DMS 273 treated with DMSO at 0.1 percent for 48 hours (cell line): Measurements from ENCODE around the gene KCNG1.
"Not testable (repeated sequence)": the region's sequence is repeated elsewhere in the genome, so short reads cannot be mapped to it uniquely, and the experiment has no call there.

ENCODE experiments used
- DNase-seq: peaks from one replicate; lab custom pipeline; 2025; lab: John Stamatoyannopoulos, UW

The KCNG1 gene, protein sequence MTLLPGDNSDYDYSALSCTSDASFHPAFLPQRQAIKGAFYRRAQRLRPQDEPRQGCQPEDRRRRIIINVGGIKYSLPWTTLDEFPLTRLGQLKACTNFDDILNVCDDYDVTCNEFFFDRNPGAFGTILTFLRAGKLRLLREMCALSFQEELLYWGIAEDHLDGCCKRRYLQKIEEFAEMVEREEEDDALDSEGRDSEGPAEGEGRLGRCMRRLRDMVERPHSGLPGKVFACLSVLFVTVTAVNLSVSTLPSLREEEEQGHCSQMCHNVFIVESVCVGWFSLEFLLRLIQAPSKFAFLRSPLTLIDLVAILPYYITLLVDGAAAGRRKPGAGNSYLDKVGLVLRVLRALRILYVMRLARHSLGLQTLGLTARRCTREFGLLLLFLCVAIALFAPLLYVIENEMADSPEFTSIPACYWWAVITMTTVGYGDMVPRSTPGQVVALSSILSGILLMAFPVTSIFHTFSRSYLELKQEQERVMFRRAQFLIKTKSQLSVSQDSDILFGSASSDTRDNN

DNA sequence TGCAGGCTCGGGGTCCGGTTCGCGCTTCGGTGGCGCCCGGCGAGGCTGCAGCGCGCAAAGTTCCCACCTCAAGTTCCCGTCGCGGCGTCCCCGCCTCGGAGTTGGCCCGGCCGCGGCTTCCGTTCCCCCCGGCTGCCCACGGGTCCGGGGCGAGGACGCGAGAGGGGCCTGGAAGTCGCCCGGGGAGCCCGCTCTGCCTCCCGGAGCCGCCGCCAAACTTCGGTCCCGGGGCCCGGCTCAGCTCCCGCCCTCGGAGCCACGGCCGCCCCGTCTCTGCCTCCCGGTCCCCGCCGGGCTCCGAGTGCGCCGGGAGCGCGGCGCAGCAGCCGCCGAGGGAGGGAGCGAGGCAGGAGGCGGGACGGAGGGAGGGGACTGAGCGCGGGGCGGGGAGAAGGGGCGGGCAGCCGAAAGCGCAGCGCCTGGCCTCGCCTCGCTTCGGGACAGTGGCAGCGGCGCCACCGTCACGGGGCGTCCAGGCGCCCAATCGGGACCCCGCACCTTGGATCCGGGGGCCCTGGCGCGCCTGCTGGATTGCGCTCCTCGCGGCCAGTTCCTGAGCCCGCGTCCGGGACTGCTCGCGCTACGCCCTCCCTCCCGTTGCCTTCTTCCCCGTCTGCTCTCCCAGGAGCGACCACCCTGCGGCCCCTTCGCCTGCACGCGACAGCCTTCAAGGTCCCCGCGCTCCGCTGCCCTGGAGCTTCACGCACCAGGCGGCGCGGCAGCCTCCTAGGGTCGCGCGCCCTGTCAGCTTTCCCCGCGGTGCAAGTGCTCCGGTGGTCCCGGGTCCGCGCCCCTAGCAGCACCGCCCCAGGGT lies at the start of gene KCNG1:
Gene KCNG1, minus strand, starts transcription at position 305 of the 814 bp plus-strand sequence. CDS start 12,769 bp downstream, outside the sequence.
- DNase-seq, result peak; percentile 38

DNA sequence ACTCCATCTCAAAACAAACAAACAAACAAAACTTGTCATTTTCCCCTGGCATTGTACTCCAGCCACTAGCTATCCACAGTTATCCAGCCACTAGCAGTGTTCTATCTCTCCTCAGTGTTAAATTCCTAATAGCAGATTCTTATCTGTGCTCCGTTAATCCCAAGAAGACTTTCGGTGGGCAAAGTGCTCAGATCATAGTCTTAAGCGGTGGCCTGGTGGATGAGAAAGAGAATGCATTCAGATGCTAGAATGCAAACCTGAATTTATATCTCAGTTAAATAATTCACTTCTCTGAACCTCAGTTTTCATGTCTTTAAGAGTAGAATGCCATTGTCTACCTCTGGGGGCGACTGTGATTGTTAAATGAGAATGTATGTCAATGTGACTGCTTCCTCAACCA lies 47.7 kb upstream of the KCNG1 start:
- no peak for DNase-seq

DNA sequence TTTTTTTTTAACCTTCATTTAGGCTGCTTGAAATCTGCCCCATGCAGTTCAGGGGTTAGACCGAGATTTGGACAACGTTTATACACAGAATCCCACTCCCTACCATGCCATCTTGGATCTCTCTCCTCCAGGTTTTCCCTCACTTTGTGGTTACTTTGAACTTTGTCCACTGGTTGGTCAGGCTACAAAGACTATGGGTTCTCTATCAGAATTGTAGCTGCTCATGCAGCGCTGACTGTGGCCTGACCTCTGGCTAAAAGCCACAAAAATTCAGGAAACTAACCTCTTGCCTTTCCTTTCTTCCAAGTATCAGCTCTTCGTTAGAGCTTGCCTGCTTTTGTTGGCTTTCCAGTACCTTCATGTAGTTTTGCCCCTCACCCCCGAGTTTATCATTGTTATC lies 44.9 kb upstream of the KCNG1 start:
- DNase-seq, result no peak

DNA sequence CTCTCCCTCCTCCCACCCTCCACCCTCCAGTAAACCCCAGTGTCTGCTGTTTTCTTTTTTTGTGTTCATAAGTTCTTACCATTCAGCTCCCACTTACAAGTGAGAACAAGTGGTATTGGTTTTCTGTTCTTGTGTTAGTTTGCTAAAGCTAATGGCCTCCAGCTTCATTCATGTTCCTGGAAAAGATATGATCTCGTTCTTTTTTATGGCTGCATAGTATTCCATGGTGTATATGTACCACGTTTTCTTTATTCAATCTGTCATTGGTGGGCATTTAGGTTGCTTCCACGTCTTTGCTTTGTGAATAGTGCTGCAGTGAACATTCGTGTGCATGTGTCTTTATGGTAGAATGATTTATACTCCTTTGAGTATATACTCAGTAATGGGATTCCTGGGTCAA lies 42.7 kb upstream of the KCNG1 start:
- DNase-seq, result no peak

DNA sequence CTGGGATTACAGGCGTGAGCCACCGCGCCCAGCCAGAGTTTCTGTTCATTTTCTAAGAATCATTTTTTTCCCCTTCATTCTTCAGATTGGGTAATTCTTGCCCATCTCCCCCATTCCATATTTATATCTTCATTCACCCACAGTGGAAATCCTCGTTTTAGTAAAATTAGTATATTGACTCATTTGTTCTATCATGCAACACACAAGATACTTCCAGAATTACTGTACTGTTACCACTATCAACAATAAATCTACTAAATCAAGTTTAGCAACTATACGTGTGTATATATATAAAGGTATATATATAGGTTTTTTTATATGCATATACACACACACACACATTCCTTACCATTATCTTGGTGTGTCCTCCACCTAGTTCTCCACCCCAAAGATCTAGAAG lies 41.2 kb upstream of the KCNG1 start:
- no peak for DNase-seq

DNA sequence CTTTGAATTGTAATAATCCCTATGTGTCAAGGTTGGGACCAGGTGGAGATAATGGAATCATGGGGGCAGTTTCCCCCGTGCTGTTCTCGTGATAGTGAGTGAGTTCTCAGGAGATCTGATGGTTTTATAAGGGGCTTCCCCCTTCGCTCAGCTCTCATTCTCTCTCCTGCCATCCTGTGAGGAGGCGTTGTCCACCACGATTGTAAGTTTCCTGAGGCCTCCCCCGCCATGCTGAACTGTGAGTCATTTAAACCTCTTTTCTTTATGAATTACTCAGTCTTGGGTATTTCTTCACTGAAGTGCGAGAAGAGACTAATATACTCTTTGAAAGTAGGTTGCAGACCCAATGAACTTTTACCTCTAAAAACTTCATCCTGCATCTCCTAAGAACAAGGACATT lies 39.2 kb upstream of the KCNG1 start:
- no peak for DNase-seq

DNA sequence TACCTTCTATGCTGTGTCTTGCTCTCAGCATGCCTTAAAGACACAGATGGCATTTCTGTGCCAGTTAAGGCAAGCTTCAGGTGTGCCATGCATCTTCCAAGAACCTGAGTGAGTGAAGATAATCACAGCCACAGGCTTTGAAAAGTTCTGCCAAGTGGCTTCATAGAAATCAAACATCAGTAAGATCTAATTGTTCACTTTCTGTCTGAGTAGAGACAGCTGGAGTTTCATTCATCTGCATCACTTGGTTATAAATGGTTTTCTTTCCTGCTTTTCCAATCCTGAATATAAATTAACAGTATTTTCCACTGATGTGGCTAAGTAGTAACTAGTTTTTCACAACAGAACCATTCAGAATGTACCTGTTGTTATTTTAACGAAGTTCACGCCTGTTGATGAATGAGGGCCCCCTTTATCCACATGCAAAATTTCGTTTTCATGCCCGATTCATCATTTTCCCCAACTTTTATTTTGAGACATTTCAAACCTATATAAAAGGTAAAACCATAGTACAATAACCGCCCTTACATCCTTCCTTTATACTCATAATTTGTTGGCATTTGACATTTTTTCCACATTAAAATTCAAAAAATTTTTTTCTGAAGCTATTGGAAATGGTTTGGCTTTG lies 38.6 kb upstream of the KCNG1 start:
- DNase-seq, result no peak

DNA sequence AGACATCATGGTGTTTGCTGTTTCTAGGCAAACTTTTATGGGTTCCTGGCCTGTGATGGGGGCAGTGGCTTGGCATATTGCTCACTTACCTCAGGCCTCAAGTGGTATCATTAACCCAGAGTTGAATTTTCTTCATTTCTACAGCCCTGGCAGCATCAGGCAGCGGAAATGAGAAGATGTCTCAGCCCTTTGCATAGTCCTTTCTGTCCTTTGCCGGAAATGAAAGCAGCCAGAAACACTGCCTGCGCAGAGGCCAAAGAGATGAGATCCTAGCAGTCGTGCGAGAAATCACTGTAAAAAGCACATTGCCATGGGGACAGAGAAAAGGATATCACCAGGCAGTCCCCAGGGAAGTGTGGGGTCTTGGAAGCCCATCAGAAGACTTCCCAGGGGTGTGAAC lies 37.4 kb upstream of the KCNG1 start:
- no peak for DNase-seq

DNA sequence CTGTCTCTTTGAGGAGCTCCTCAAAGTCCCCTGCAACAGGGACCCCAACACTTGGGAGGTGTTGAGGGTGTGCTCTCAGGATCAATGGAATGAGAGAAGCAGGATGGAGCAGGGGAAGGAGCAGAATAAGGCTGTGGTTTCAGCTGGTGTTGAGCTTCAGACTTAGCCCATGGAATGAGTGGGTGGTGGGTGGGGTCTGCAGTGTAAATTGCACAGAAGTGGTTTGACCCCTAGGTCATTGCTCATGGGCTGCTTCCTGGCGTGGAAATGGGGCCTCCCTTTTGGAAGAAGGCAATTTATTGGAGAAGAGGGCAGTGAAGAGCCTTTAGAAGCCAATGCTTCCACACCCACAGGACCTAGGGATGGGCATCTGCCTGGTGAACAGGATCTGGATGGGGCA lies 37.0 kb upstream of the KCNG1 start:
- no peak for DNase-seq

DNA sequence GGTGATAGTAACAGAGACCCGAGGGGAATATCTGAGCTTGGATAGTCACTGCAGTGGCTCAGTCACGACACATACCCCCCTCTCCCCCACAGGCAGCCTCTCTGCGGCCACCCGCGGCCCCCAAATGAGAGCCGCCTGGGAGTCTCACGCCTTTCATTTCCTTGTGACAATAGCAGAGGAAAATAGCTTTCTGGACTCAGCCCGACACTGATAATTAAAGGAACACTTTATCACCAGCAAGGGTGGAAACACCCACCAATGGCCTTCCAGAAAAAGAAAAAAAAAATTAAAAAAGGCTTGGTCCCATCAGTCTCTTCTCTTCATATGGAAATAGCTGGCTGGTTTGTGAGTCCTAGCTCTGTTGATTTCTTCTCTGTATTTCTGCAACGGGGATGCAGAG lies 35.1 kb upstream of the KCNG1 start:
- DNase-seq, result no peak

DNA sequence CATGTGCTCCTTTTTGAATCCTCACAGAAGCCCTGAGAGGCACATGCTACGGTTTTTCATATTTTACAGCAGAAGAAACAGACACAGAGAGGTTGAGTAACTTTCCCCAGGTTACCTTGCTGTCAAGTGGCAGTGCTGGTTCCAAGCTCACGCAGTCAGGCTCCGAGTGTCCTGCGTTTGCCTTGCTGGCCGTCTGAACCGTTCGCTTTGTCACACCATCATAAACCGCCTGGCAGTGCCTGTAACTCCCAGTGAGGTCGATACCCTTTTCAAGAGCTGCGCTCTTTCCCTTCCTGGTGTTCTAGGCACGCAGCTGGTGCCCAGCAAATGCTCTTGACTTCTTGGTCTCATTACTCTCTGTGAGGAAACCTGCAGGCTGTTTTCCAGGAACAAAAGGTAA lies 31.3 kb upstream of the KCNG1 start:
- no peak for DNase-seq

DNA sequence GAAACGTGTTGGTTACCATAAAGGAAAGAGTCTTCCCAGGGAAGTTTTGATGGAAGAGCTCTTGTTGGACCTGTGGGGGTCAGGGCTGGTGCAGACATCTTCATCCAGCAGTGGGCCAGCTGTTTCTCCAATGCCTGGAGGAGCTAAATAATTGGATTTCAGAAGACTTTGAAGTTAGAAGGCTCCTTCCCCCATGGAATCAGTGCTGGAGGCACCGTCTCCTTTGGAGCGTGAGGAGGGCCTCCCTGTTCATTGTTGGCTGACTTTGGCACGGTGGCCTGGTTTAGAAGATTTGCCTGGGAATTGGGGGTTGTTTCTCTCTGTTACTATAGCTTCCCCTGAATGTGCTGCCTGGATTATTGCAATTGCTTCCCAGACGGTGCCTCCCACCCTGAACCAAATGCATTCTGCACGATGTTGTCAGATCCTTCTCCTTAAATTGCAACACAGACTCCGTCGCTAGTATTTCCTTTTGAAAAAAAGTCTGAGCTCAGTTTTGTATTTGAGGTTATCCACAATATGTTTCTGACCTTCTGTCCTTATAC lies 27.7 kb upstream of the KCNG1 start:
- DNase-seq, result no peak

DNA sequence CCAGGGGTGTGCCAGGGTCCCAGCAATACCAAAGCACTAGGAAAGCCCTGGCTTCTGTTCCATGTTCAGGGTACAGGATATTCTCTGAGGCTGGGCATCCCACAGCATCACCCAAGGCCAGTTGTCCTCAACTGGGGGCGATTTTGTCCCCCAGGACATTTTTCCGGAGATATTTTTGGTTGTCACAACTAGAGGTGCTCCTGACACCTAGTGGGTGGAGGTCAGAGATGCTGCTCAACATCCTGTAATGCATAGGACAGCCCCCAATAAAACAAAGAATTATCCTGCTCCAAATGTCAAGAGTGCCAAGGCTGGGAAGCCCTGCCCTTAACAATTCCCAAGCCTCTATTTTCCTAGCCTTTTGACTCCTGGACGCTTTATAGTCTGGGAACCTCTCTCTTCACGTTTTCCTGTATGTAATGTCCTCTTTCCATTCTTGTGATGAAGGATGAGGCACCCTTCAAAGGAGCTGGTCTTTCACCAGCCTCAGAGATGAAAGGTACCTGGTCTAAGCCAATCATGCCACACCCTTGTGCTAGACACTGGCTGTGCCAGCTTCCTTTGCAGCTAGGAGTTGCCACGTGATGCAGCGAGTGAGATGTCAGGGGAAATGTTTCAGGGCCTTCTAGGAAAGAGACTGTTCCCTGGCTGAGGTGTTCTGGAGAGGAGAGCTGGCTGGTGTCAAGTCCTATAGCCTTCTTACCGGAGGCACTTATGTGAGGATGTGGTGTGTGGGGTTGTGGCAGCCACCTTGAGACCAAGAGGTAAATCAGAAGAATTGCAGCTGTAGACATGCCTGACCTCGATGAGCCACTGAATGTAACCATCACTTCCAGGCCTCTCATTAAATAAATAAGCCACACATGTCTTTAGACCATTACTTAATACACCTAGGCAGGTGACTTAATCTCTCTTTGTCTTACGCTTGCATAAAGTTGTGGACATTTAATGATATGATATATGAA lies 23.4 kb upstream of the KCNG1 start:
- no peak for DNase-seq

DNA sequence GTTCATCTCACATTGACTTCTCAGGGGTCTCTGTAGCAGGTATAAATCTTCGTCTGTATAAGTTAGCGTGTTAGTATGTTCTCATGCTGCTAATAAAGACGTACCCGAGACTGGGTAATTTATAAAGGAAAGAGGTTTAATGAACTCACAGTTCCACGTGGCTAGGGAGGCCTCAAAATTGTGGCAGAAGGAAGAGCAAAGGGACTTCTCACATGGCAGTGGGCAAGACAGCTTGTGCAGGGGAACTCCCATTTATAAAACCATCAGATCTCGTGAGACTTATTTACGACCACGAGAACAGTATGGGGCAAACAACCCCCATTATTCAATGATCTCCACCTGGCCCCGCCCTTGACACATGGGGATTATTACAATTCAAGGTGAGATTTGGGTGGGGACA lies 22.6 kb upstream of the KCNG1 start:
- DNase-seq, result not testable (repeated sequence)

DNA sequence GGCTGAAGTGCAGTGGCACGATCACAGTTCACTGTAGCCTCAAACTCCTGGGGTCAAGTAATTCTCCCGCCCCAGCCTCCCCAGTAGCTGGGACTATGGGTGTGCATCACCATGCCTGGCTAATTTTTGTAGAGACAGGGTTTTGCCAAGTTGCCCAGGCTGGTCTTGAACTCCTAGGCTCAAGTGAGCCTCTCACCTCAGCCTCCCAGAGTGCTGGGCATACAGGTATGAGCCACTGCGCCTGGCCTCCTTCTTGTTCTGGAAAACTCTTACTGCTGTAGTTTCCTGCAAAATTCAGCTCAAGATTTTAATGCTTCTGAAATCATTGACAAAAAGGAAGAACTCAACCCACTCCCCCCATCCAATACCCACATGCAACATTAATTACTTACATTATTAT lies 21.9 kb upstream of the KCNG1 start:
- no peak for DNase-seq

DNA sequence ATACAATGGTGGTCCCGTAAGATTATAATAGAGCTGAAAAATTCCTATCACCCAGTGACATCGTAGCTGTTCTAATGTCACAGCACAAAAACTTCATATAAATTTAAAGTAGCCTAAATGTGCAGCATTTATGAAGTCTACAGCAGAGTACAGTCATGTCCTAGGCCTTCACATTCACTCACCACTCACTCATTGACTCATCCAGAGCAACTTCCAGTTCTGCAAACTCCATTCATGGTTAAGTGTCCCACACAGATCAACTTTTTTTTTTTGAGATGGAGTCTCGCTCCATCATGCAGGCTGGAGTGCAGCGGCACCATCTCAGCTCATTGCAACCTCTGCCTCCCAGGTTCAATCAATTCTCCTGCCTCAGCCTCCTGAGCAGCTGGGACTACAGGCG lies 20.9 kb upstream of the KCNG1 start:
- no peak for DNase-seq

DNA sequence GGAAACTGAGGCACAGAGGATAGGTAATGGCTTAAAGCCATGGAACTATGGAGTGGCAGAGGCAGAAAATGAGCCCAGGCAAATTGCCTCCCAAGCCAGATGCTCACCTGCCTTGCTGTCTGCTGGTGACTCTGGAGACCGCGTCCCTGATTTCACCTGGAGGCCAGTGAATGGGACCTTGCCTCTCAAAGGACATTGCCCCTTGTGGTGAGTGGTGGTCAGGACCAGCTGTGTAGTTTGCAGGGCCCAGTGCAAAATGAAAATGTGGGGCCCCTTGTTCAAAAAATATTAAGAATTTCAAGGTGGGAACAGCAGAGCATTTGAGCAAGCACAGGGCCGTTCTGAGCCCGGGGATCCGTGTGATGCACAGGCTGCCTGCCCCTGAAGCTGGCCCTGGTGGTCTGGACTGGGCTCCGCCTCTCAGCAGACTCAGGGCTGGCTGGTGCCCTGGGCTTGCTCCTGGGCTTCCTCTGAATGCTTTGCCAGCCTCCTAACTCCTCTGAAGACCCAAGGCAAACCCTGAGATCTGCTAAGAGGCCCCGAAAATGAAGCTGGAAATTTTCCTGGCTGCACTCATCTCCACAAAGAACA lies 19.8 kb upstream of the KCNG1 start:
- no peak for DNase-seq

DNA sequence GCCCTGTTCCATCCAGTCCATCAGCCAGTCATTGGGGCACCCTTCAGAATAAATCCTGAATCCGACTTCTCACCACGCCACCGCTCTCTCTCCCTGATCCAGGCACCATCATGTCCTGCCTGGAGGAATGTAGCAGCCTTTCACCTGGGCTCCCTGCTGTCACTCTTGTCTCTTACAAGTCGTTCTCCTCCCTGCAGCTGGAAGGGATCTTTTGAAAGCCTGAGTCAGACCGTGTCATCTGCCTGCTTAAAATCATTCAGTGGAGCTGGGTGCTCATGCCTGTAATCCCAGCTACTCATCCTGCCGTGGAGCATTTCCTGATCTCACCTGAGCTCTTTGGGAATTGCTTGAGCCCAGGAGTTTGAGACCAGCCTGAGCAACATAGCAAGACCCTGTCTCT lies 19.2 kb upstream of the KCNG1 start:
- DNase-seq, result no peak

DNA sequence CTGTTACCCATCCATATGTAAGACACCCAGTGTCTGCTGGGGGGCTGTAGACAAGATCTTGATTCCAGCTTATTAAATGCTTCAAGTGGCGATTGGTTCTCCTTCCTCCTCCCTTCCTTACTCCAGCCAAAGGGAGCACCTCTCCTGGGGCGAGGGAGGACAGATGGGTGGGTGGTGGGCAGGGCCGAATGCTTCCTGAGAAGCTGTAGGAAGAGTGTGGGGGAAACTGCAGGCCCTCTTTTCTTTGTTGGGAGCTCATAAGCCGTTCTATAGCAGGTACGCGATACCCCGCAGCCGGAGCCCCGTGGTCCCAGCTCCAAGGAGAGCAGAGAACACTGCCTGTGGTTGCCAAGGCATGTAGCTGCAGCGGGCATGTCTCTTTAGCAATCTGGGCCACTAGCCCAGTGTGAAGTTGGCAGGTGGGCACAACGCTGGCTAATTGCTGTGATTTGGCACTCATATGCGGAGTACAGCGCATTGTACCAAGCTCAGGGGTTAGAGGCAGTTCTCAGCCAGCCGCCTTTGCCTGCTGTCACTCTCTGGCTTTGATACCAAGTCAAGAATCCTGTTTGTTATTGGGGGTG lies 14.7 kb upstream of the KCNG1 start:
- peak; percentile 86 for DNase-seq

DNA sequence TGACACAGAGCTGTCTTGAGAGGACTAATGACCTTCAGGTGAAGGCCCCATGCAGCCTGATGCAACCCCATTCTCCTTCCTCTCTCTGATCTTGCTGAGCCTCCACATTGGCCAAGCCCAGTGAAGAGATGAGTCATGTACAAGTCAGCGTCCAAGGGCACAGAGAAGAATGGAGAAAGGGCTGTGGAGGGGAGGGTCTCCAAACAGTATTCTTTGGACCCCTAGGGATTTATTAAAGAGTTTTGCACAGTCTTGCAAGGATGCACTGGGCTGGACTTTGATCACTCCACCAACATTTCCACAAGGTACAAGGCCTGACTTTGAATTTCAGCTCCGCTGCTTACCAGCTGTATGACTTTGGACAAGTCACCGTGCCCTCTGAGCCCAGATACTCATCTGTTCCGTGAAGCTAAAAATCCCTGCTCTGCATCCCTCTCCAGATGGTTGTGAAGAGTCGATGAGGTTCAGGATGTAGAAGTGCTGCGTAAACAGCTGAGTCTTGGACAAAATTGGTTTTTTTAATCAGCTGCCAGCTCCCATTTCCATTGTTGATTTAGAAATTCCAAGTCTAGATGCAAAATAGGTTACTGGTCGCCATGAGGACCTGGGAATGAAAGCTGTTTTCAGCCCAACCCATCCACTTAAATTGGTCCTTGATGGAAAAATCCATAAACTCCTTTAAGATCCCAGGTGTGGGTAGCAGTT lies 14.1 kb upstream of the KCNG1 start:
- peak; percentile 45 for DNase-seq
